GM12874 (cell line): ENCODE data around the gene DARS1.

Experiments used
- CTCF ChIP-seq: IDR thresholded peaks from 2 replicates; pipeline ENCODE4 v1.5.1; 2011; ENCODE audit warnings: low read depth, mild to moderate bottlenecking, control low read depth, low read length, moderate library complexity; ENCODE audit not compliant: insufficient read depth

Gene DARS1

DNA sequence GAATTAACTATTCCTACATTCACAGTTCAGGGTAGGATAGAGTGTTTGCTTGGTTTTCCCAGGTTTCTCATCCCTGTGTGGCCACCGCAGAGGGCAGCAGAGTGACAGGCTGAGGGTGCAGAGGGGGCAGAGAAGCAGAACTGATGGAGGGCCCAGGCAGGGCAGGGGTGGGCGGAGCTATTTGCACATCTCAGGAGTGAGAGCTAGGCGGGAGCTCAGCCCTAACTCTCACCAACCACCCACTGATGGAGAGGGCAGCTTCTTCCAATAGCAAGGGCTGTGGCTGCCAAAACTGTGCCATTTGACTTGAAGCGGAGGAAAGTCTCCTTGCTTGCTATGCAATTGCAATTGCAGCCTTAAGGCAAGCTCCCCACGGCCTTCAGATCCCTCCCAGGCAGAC is 12.0 kb upstream of the DARS1 start:
- no peak; the same call in 1 of the 2 replicates for TF ChIP-seq CTCF

DNA sequence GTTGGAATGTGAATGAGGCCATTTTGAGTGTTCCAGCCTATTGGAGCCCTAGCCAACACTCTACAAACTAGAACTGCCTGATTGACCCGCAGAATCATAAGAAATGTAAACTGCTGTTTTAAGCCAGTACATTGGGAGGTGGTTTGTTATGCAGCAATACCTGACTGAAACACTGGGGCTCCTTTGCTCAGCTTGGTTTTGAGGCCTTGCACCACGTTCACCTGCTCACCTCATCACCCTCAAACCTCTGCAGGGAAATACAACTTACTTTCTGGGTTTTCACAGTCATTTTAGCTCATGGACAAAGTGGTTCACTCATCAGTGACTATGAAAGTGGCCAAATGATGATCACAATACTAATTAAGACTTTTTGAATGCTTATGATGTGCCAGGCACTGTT is 10.9 kb upstream of the DARS1 start:
- TF ChIP-seq CTCF, result no peak

- TF ChIP-seq CTCF, result no peak
These were observed 8.9 kb upstream of the DARS1 start for GRCh38 chr2:135994281-135994680.

GRCh38 chr2:135993421-135993820 is 8.0 kb upstream of the DARS1 start:
- no peak for TF ChIP-seq CTCF

DNA sequence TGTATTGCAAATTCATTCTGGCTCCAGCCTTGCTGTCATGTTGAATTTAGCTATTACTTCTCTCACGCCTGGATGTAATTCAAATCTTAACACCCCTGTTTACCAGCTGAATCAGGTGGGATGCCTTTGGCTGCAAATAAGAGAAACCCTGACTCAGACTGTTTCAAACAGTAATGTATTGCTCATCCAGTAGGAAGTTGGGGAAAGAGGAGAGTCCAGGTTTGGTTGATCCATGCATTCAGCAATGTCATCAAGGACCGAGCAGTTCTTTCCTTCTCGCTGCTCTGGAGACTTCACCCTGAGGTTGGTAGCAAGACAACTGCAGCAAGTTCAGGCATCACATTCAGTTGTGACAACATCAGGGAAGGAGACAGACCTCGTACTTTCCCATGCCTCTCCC is 6.4 kb upstream of the DARS1 start:
- no peak for TF ChIP-seq CTCF

- TF ChIP-seq CTCF, result no peak
These were observed 2.0 kb upstream of the DARS1 start for GRCh38 chr2:135987441-135987840.

DNA sequence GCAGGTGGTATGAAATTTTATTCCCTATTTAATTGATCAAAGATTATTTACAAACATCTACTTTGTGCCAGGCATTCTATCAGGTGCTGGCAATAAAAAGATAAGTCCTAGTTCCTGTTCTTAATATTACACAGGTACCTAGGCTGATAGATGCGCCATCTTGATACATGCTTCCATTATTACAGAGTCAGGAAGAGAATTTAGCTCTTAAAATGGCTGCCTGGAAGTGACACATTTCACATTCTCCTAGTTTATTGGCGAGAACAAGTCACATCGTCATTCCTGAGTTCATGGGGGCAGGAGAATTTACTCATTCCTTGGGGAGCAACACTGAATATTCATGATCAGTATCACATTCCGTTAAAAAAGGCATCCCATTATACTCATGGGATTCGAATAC is 1.1 kb upstream of the DARS1 start:
- no peak for TF ChIP-seq CTCF
